NCI-H345 (cell line): ENCODE data around the gene GLIS2.
A peak's percentile ranks its signal among the peaks of the same experiment; 100 is the strongest.

Source experiments
- DNase-seq: peaks from one replicate; lab custom pipeline; 2025; lab: John Stamatoyannopoulos, UW

GLIS2 gene

GRCh38 chr16:4371357-4372000, 55.6 kb downstream of the GLIS2 start, which contains the start of gene VASN:
Gene VASN, plus strand, starts transcription at chr16:4371848. Its CDS starts 9,030 bp downstream, at chr16:4380878.
- DNase-seq, result peak; percentile 69

DNA sequence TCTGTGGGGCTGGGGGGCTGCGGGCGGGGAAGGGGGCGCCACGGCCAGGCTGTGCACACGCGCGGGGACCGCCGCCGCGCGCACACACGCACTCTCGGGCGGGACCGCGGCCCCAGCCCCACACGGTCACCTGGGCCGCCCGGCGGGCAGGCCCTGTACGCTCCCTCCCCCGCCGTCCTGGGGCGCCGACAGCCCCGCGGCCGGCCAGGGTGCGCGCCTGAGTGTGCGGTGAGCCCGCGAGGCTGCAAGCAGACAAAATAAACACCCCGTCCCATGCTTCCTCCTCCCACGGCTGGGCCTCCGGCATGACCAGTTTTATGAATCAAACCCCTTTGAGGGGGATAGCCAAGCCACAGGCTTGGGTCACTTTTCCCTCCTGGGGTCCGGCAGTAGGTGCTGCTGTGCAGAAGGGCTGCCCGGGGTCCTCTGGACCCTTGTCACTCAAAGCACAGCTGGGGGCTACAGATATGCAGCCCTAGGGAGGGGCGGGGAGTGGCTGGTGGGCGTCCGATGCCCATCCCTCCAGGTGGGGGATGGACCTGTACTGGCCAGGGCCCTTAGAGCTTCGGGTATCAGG, 56.2 kb downstream of the GLIS2 start:
- DNase-seq, result peak; percentile 8

DNA sequence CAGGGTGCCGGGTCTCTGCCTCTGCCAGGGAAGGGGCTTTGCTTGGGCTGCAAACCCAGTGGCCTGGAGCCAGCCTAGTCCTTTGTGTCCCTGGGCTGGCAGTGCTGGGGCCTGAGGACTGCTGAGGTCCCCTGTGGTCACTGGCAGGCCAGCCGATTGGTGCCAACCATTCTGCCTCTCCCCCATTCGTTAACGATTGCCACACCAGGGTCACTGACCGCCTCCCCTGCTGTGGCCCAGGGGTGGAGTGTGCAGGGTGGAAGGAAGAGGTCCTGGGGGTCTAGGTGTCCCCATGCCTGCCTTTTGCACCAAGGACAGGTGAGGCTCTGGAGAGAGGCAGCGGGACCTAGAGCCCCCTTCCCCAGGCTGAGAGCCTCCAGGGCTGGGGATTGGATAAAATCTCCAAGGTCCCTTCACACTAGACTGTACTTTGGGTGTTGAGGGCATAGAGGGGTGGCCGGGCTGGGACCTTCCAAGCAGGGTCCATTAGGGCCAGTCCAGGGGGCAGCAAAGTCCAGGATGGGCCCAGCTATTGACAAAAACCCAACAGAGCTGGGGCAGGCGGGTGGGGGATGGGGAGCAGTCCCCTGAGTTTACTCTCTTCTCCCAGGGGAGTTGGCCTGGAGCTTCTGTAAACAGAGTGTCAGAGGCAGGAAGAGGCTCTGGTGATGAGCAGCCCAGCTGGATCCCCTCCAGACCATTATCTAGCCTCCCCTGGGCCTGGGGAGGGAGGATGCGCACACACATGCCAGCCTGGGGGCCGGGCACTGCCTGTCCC, 56.9 kb downstream of the GLIS2 start:
- DNase-seq, result peak; percentile 97

- DNase-seq, result peak; percentile 79
These were observed 57.6 kb downstream of the GLIS2 start for GRCh38 chr16:4373356-4373908.

DNA sequence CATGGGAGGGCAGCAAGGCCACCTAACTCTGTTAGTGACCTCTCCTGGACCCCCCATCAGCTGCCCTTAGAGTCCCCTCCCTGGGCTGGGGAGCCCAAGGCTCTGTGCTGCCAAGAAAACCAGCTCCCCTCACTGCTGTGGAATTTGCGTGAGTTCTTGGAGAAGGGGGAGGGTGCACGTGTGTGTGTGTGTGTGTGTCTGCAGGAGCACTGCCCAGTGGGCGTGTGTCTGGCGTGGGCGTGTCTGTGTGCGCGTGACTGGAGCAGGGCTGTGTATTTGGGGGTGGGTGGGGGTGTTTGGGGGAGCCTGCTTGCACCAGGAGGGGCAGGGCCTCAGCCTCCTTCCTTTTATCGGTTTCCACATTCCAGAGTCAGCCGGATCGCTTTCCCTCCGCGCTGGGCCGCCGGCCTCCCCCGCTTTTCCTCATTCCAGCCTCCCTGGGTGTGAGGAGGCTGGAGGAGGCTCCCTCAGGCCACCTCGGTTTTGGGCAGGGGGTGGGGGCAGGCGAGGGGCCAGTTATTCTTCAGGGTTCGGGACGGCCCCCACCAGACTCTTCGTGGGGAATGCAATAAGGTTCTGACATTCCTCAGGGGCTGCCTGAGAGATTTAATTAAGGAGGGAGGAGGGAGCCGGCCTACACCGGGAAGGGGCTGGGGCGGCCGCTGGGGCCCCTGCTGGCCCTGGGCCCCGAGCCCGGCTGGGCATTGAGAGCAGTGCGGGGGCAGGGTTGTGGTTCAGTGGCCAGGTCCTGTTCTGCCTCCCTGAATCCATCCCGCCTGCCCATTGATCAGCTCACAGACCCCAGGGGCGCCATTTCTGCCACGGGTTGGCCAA, 58.3 kb downstream of the GLIS2 start:
- DNase-seq, result no peak

- DNase-seq, result no peak
These were observed 59.9 kb downstream of the GLIS2 start for GRCh38 chr16:4375717-4376116.

DNA sequence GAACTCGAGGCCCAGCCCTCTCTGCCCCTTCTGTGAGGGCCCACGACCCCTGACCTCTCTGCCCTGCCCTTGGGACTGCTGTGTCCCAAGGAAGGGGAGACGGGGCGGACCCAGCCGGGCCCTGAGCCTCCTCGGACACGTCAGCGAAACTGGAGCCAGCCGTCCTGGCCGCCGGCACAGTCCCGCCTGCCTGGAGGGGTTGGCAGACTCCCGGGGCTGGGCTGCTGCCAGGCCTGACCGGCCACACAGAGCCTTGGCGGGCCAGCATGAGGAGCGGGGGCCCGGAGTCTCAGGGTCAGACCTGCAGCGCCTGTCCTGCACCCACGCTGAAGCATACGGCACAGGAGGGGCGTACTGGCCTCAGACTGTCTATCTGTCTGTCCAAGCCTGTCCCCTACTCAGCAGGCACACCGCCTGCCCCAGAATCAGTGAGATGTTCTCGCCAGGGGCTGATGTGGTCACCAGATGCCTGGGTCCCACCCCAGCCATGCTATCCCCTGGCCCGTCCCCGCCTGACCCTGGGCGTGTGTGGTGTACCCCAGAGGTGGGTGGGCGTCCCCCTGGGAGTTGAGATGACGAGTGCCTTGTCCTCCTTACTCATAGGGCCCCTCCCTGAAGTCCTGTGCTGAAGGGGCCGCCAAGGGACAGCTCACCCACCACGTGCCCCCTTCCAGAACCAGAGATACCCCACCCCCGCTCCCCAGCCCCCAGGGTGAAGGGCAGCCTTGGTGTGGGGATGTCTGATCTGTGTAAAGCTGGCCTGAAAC, 60.4 kb downstream of the GLIS2 start:
- no peak for DNase-seq

DNA sequence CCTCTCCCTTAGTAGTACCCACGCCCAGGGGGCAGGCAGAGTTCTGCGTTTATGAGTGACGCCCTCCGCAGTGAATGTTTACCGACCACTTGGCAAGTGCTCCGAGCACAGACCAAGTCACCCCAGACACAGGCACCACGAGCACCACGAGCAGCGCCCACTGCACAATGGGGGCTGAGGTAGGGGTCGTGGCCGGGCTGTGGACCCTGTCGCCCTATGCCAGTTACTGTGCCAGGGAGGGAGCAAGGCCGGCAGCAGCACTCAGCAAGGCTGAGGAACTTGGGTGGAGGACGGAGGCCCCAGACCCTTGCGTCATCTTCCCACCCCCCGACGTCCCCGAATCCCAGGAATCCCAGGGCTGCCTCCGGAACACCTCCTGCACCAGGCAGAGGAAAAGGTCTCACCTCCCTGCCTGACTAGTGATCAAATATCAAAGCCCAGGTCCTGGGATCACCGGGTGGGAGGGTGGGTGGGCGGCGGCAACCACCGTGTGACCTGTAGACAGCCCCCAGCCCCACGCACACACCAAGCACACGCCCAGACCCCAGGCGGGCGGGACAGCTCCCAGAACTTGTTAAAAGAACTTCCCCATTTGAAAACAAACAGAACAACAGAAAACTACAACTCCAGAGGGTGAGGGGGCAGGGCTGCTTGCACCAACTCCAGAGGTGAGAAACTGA, 61.2 kb downstream of the GLIS2 start:
- DNase-seq, result no peak

DNA sequence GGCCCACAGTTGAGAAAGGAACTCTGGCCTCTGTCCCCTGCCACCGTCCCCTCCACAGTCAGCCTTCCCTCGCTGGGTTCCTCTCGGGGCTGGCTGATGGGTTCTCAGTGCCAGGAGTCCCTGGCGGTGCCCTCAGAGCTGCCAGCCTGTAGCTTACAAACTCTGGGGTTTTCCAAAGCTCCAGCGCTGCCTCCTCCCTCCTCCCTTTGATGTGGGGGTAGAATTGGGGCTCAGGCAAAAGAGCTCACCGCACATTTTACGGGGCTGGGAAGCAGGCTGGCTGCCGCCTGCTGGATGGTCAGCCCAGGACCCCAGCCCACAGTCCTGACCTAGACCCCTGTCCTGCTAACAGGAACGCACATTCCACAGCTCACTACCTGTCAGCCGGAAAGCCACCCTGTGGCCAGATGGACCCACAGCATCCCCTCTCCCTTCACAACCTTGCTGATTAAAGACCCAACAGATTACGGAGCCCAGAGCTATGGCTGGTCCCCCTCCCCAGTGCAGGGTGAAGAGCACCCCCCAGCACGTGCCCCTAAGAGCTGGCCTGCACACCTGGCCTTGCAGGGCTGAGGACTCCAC, 61.8 kb downstream of the GLIS2 start:
- no peak for DNase-seq

GRCh38 chr16:4378161-4378666, 62.3 kb downstream of the GLIS2 start:
- DNase-seq, result no peak

- no peak for DNase-seq
These were observed 63.3 kb downstream of the GLIS2 start for GRCh38 chr16:4378999-4379690.

DNA sequence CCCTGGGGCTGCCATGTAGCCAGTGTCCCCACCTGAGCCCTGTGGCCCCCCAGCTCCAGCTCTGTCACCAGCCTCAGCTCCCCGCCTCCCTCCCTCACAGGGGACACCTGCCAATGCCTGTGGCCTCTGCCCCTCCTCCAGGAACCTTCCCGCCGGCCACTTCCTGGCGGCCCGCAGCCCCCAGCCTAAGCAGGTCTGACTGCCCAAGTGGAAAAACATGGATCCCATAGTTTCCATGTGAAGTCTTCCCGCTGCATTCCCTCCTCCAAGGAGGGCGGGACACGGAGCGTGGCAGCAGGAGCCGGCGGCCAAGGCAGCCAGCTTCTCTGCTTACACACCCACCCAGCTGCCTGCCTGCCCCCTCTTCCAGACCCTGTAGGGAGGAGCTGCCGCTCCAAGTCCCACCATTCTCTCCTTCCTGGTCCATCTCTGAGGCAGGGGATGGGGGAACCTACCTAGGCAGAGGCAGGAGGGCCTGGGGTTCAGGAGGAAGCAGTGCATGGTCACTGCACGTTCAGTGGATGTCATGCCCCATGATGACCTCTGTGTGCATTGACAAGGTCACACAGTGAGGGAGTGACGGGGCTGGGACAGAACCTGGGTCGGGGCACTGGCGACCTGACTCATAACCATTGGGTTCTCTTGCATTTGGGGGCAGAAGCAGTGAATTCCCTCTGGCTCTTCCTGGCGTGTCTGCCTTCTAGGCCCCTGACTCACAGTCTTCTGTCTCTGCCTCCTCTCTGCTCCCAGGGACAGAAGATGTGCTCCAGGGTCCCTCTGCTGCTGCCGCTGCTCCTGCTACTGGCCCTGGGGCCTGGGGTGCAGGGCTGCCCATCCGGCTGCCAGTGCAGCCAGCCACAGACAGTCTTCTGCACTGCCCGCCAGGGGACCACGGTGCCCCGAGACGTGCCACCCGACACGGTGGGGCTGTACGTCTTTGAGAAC, 64.5 kb downstream of the GLIS2 start:
- no peak for DNase-seq

GRCh38 chr16:4381072-4381934, 65.4 kb downstream of the GLIS2 start:
- no peak for DNase-seq

DNA sequence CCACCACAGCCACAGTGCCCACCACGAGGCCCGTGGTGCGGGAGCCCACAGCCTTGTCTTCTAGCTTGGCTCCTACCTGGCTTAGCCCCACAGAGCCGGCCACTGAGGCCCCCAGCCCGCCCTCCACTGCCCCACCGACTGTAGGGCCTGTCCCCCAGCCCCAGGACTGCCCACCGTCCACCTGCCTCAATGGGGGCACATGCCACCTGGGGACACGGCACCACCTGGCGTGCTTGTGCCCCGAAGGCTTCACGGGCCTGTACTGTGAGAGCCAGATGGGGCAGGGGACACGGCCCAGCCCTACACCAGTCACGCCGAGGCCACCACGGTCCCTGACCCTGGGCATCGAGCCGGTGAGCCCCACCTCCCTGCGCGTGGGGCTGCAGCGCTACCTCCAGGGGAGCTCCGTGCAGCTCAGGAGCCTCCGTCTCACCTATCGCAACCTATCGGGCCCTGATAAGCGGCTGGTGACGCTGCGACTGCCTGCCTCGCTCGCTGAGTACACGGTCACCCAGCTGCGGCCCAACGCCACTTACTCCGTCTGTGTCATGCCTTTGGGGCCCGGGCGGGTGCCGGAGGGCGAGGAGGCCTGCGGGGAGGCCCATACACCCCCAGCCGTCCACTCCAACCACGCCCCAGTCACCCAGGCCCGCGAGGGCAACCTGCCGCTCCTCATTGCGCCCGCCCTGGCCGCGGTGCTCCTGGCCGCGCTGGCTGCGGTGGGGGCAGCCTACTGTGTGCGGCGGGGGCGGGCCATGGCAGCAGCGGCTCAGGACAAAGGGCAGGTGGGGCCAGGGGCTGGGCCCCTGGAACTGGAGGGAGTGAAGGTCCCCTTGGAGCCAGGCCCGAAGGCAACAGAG, 66.3 kb downstream of the GLIS2 start:
- DNase-seq, result no peak

GRCh38 chr16:4382795-4383357, 67.0 kb downstream of the GLIS2 start:
- no peak for DNase-seq
